GM19025 (cell line): ENCODE data around the gene WNK2.

Experiments
- ATAC-seq: cut with Tn5 transposase; IDR thresholded peaks from one replicate; pipeline ENCODE4 v1.9.1; 2021; ENCODE audit warnings: mild to moderate bottlenecking, low read depth, moderate library complexity; ENCODE audit not compliant: unreplicated experiment

The WNK2 gene

DNA sequence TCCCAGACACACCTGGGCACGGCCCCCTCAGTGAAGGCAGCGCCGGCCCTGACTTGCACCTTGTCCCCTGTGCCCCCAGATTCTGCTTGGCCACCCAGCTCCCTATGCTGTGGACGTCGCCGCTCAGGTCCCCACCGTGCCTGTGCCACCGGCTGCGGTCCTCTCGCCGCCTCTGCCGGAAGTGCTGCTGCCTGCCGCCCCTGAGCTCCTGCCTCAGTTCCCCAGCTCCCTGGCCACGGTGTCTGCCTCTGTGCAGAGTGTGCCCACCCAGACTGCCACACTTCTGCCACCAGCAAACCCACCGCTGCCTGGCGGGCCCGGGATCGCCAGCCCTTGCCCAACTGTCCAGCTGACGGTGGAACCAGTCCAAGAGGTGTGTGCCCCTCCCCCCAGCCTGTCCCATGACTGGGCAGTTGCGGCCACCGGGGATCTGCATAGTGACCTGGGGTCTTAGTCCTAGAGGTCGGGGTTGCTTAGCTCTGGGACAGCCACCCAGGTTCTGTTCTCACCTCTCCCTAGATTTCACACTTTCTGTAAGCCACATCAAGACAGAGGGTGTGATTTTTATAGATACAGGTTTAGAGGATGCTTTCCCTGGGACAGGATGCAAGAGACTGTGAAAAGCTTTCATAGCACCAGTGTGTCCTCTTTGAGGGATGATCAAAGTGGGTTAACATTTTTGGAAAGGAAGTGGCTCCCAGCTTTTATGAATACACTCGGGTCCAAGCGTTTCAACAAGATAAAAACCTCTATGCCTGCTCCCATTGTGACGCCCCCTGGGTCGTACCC, 78.0 kb downstream of the WNK2 start:
- no peak for ATAC-seq

DNA sequence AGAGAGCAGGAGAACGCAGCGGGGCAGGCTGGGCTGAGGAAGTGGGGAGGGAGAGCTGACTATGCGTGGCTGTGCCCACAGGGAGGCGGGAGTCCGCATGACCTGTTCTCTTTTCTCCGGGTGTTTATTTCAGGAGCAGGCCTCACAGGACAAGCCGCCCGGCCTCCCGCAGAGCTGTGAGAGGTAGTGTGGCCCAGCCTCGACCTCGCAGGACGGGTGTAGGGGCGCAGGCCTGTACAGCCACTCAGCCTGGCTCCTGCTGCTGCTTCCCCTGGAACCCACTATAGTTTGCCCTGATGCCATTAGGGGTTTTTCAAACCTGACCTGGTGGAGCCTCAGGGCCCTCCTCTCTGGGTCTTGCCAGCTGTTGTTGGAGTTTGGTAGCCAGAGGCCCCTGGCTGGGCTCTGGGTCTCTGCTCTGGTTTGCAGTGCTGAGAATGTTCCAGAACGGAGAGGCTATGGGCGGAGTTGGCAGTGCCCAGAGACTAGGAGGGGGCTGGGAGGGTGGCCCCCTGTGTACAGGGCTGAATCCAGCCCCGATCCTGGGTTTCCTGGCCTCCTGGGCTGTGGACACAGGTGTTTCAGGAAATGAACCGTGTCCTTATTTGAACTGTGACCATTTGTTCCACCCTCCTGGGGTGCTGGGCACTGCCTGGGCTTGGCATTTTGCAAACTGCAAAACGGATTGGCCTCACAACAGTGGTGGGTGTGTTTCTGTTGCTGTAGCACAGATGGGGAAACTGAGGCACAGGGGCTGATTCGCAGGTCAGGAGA, 78.8 kb downstream of the WNK2 start:
- ATAC-seq = no peak

DNA sequence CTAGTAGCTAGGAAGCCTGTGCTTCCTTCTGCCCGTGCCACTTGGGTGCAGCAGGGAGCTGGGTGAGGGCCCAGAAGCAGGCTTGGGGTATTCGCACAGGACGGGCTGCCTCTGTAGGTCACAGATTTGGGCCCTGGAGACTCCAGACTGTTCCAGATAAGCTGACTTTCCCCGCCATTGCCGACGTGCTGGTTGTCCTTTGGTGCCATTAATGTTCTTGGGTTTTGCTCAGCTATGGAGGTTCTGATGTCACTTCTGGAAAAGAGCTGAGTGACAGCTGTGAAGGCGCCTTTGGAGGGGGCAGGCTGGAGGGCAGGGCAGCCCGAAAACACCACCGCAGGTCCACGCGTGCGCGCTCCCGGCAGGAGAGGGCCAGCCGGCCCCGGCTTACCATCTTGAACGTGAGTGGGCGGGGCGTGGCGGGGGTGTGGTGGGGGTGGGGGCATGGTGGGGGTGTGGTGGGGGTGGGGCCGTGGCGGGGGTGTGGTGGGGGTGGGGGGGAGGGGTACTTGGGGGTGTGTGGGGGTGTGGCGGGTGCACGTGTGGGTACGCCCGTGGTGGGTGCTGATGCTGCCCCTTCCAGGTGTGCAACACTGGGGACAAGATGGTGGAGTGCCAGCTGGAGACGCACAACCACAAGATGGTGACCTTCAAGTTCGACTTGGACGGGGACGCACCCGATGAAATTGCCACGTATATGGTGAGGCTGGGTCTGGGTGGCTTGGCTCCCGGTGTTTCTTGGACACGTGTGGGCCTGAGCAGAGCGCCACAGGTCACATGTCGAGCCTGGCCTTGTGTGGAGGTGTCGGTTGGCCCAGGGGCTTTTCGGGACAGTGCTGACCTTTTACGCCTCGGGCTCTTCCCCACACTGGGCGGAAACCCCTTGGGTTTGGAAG, 79.6 kb downstream of the WNK2 start:
- ATAC-seq = no peak

DNA sequence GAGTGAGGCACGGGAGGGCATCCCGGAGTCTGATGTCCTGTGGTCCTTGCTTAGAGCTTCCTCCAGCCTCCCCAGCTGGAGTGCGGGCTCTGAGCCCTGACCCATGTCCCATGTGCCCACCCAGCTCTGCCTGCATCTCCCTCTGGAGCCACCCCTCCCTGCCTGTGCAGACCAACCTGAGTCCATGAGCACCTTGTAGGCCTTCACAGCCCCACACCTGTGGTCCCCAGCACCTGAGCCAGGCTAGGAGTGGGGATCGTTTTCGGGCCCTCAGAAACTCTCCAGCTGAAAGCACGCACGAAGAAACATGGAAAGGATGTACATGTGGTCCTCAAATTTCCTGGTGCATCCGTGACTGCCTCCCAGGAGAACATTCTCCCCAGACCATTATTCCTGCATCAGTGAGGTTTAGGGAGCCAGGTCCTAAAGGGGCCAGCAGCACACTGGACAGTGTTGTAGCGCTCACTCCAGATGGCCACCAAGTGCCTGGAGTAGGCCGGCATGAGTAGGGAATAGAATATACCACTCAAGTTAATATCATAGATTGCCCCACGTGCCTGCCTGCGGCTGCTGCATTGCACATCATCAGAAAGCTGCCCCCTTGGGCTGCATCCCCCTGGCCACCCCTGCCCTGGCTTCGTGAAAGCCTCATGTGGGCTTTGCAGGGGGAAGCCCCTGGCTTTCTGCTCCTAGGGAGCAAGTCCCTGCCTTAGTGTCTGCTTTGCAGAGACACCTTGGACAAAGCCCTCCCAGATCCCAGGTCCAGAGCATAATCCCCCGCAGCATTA, 80.6 kb downstream of the WNK2 start:
- no peak for ATAC-seq

DNA sequence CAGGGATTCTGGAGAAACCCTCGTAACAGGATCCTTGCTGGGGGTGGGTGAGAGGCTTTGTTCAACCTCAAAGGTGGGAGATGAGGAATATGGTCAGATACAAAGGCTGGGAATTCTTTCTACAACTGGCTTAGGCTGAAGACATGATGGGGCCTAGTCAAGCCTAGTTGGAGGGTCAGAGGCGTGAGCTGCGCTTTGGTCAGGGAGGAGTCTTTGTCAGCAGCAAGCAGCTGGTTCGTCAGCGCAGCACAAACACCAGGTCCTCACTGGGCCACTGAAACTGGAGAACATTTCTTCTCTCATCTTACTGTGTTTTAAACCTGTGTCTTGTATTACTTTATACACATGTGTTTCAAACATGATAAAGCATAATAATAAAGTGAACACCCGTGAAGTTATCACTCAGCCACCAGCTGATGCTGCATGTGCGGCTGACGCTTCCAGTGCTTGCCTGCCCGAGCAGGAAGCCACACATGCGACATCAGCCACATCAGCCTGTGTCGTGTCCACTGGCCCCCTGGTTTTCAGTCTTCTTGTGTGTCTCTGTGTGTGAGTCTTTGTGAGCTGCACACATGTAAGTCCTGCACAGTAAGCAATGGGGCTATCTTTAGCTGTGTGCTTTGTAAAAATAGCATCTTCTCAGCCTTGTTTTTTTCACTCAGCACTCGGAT, 81.5 kb downstream of the WNK2 start:
- ATAC-seq = no peak

DNA sequence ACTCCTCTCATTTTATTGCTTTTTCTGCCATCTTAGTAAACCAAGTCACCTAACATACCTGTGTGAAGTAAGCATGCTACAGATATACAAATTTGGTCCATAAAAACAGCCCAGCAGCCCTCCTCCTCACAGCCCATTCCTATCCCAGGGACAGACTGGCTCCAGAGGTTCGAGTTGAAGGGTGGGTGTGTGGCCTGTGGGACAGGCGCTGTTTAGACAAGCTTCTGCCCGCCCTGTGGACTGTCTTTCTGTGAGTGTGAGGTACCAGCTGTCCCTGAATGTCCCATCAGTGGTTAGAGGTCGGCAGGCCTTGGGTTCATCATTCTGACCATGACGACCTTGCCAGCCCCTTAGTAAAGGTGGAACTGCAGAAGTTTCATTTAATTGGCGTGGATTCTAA, 82.0 kb downstream of the WNK2 start:
- no peak for ATAC-seq

DNA sequence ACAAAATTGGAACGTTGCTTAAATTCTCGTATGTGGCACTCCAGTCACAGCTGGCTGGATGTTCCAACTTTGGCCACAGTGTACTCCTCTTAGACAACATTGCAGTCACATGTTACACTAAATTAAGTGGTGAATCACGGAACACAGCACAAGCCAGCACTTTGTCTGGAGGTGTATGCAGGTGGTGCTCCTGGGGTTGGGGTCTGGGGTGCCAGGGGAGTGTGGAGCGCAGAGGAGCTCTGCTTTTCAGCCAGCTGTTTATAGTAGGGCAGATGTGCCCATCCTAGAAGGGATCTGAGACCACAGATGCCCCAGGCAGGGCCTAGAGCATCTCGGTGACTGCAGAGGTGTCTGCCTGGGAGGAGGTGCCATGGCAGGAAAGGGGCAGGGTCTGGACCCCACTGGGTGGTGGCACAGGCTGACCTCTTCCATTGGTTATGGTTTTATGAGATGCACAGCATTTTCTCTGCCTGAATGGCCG, 82.6 kb downstream of the WNK2 start:
- ATAC-seq = no peak

DNA sequence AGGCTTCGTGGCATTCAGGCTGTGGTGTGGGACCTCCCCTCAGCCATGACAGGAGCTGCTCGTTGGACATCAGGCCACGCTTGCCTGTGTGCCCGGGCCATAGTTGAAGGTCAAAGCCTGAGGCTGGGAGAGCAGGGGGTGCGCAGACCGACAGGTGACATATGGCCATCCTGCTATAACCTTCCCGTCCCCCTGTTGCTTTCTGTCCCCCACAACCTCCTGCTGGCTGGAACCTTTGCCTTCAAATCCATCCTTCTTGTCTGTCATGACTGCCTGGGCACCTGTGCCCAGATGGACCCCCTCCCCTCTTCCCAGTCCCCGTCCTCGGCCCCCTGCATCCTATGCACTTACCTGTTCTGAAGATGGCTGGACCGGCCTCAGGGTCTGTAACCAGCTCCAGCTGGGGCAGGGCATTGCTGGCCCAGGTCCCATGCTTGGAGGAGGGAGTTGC, 83.2 kb downstream of the WNK2 start:
- no peak for ATAC-seq

DNA sequence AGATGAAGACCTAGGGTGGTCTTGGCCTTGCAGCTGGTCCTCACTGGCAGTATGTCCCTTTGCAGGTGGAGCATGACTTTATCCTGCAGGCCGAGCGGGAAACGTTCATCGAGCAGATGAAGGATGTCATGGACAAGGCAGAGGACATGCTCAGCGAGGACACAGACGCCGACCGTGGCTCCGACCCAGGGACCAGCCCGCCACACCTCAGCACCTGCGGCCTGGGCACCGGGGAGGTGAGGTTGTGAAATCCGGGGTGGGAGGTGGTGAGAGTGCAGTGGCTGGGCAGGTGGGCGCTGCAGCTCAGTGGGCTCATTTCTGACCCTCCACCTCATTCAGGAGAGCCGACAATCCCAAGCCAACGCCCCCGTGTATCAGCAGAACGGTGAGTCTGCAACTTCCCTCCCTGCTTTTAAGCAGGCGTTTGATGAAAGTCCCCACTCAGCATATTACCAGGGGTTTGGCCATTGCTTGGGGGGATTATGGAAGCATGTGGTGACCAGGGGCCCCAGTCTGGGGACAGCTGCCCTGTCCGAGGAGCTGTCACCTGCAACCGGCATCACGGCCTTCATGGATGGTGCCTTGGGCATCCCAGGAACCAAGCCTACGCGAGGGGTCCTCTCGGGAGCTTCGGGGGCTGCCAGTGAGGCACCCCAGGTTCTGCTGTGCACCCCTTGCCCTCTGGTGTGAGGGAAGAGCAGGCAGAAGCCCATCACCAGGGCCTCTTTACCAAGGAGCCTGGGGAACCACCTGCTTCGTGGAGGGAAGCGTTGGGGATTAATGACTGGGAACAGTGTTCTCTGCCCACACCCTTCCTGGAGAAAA, 84.0 kb downstream of the WNK2 start:
- ATAC-seq = no peak

DNA sequence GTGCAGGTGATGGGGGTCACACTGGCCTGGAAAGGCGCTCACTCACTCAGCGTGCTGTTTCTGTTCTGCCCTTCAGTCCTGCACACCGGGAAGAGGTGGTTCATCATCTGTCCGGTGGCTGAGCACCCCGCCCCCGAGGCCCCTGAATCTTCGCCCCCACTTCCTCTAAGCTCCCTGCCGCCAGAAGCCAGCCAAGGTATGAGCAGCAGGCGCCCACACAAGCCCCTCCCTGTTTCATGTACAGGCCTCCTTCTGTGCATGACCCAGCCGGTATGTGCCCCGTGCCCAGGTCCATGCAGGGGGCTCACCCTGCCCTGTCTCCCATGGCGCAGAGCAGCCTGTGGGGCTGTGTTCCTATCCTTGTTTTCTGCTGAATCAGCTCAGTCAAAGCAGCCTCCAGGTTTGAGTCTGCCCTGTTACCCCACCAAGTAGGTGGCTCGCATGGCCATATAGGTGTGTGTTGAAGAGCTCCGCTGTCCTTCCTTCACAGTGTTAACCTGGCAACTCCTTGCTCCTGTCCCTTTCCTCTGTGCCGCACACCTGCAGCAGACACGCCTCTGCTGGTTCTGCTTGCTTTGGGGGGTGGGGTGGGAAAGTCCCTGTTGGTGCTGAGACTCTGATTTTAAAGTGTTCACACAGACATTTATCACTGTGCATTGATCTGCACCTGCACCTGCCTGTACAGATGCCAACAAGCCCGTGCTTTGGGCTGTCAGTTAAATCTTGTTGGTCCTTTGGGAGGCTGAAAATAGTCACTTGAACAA, 84.8 kb downstream of the WNK2 start:
- no peak for ATAC-seq

DNA sequence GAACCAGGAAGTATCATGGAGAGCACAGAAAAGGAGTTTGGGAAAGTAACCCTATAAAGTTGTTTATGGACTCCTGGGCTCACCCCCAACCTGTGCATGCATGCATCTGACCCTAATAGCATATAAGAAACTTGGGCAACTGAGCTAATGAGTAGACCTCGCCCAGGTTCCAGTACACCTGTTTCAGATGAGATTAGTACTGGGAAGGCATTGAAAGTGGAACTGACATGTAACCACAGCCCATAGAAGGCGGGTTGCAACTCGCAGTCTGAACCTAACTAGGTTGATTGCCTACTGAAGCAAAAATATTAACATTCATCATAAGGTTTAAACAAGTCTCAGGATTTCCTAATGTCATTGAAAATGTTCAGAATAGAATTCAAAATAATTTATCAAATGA, 87.0 kb downstream of the WNK2 start:
- no peak for ATAC-seq

DNA sequence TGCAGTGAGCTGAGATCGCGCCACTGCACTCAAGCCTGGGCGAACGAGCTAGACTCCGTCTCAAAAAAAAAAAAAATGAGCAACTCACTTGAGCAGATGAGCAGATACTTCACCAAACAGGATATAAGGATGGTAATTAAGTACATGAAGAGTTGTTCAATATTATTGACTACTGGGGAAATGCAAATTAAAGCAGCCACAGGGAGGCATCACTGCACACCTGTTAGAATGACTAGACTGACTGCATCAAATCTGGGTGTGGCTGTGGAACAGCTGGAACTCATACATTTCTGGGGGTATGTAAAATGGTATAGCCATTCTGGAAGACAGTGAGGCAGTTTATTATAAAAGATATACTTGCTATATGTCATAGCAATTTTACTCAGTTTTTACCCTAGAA, 93.0 kb downstream of the WNK2 start:
- ATAC-seq = no peak

DNA sequence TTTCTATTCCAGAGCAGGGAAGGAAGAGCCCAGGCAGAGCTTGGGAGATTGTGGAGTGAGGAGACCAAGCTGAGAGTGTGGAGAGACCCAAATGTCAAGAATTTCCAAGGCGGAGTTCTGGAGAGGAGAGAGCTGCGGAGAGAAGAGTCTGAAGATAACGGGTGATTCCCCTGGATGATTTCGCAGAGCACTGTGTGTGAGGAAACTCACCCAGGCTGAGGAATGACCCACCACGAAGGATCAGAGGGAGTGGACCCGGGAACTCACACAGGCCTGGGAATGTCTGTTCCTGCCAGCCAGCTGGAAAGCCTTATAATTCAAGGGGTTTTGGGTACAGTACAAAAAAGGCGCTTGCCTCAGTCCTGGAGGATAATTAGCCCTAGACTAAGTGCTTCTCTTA, 94.2 kb downstream of the WNK2 start:
- no peak for ATAC-seq

DNA sequence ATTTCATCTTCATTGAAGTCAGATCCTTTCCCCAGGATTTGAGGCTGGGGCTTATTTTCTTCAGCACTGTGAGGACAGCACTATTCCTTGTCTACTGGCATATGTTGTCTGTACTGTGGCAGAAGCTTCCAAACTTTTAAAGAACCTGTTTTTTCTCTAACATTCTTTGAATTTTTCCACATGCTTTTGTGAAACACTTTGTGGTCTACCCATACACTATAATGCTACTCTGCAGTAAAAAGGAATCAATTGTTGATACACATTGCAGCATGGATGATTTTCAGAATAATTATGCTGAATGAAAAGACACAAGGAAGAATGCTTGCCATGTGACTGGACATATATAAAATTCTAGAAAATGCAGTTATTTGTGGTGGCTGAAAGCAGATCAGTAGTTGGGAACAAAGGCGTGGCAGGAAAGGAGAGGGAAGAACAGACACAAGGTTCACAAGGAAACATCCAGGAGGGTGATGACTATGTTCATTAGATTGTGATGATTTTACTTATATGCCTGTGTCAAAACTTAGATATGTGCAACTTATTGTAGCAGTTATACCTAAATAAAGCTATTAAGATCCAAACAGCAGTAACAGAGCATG, 96.8 kb downstream of the WNK2 start:
- no peak for ATAC-seq

DNA sequence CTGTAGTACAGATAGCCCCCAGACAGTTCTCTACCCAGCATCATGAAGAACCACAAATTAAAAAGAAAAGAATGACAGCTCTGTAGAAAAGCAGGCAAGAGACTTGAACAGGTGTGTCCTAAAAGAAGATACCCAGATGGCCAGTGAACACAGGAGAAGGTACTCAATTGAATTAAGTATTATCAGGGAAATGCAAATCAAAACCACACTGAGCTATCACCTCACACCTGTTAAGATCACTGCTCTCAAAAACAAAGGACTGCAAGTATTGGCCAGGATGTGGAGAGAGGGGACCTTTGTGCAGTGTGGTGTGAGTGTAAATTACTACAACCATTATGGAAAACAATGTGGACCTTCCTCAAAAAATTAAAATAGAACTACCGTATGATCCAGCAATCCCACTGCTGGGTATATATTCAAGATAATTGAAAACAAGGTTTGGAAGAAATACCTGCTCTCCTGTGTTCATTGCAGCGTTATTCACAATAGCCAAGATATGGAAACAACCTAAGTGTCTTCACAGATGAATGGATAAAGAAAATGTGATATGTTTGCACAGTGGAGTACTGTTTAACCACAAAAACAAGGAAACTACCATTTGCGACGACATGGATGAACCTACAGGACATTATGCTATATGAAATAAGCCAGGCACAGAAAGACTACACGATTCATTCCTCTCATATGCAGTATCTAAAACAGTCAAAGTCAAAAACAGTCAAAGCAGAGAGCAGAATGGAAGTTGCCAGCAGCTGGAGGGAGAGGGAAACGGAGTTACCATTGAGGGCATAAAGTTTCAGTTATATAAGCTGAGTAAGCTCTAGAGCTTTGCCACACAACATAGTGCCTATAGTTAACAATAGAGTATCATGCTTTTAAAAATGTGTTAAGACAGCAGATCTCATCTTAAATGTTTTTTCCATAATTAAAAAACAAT, 102.6 kb downstream of the WNK2 start:
- no peak for ATAC-seq

DNA sequence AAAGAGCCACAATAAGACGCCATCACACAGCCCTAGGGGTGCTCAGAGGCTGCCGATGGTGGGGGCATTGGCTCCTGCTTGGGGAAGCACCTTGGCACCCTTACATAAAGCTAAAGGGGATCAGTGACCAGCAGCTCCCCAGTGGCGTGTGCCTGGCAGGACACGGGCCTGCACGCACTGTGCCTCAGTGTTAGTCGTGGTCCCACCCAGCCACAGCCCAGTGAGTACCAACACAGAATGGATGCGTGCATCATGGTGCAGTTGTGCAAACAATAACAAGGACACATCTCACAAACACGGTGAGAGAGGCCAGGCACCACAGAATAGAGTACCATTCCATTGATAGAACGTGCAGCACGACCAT, 103.2 kb downstream of the WNK2 start:
- ATAC-seq = no peak

DNA sequence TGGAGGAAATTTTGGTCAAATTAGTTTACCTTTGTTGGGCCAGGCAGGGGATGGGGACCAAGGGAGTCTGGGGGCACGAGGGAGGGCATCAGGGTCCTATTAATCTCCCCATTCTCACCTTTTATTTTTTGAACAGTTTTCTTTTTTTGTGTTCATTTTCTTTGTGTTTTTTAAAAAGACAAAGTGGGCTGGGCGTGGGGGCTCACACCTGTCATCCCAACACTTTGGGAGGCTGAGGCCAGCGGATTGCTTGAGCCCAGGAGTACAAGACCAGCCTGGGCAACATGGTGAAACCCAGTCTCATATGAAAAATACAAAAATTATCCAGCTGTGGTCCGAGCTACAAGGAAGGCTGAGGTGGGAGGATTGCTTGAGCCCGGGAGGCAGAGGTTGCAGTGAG, 103.7 kb downstream of the WNK2 start:
- ATAC-seq = no peak
